Osteocyte (in vitro differentiated cells): ENCODE measurements around the gene KRT7. TPM values are rescaled to one million over a fixed set of nuclear protein-coding genes. Genes with fewer than 3 reads are reported as not detected.
A peak's percentile ranks its signal among the peaks of the same experiment; 100 is the strongest.

Source experiments
- DNase-seq: peaks from one replicate; pipeline ENCODE4 v3.0.0; 2021; ENCODE audit warnings: mixed read lengths; ENCODE audit not compliant: unreplicated experiment; ENCODE audit errors: extremely low spot score
- H3K27ac Mint-ChIP-seq: one replicate; pipeline ENCODE4 v1.8.0; 2021; ENCODE audit warnings: mild to moderate bottlenecking, mixed read lengths; ENCODE audit not compliant: unreplicated experiment
- H3K27me3 Mint-ChIP-seq: one replicate; pipeline ENCODE4 v1.8.0; 2021; ENCODE audit warnings: mixed read lengths; ENCODE audit not compliant: unreplicated experiment
- H3K36me3 Mint-ChIP-seq: one replicate; pipeline ENCODE4 v1.8.0; 2021; ENCODE audit warnings: mixed read lengths; ENCODE audit not compliant: unreplicated experiment
- H3K4me1 Mint-ChIP-seq: one replicate; pipeline ENCODE4 v1.8.0; 2021; ENCODE audit warnings: mixed read lengths; ENCODE audit not compliant: unreplicated experiment
- H3K4me3 Mint-ChIP-seq: one replicate; pipeline ENCODE4 v1.8.0; 2021; ENCODE audit warnings: mild to moderate bottlenecking, moderate library complexity, mixed read lengths; ENCODE audit not compliant: unreplicated experiment
- H3K9me3 Mint-ChIP-seq: one replicate; pipeline ENCODE4 v1.8.0; 2021; ENCODE audit warnings: mixed read lengths; ENCODE audit not compliant: unreplicated experiment
- total RNA-seq: library from RNA; stranded (reverse); gene quantifications from 2 replicates; pipeline ENCODE4 v1.2.1, GENCODE V29; 2021
- TF ChIP-seq, protein P1 (sequence below): fragments of 200-600 bp; sonication (generic); IDR thresholded peaks from 2 replicates; pipeline ENCODE4 v1.5.0; 2021; ENCODE audit warnings: antibody characterized with exemption, mild to moderate bottlenecking, moderate library complexity

The KRT7 gene
- total RNA-seq, 1 donor from 2014 or later, result 168 TPM

DNA sequence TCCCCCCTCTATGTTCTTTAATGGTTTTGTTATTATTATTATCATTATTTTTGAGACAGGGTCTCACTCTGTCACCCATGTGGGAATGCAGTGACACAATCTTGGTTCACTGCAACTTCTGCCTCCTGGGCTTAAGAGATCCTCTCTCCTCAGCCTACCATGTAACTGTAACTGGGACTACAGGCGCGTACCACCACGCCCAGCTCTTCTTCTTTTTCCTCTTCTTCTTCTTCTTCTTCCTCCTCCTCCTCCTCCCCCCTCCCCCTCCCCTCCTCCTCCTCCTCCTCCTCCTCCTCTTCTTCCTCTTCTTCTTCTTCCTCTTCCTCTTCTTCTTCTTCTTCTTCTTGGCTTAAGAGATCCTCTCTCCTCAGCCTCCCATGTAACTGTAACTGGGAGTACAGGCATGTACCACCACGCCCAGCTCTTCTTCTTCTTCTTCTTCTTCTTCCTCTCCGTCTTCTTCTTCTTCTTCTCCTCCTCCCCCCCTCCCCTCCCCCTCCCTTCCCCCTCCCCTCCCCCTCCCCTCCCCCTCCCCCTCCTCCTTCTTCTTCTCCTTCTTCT, 5.4 kb upstream of the KRT7 start:
- TF ChIP-seq, protein P1, sequence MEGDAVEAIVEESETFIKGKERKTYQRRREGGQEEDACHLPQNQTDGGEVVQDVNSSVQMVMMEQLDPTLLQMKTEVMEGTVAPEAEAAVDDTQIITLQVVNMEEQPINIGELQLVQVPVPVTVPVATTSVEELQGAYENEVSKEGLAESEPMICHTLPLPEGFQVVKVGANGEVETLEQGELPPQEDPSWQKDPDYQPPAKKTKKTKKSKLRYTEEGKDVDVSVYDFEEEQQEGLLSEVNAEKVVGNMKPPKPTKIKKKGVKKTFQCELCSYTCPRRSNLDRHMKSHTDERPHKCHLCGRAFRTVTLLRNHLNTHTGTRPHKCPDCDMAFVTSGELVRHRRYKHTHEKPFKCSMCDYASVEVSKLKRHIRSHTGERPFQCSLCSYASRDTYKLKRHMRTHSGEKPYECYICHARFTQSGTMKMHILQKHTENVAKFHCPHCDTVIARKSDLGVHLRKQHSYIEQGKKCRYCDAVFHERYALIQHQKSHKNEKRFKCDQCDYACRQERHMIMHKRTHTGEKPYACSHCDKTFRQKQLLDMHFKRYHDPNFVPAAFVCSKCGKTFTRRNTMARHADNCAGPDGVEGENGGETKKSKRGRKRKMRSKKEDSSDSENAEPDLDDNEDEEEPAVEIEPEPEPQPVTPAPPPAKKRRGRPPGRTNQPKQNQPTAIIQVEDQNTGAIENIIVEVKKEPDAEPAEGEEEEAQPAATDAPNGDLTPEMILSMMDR, result no peak
- H3K27me3 Mint-ChIP-seq, result no peaks in the 10 kb centered on the region
- H3K27ac Mint-ChIP-seq, result no peak overlapping the region
- peaks cover 25% of the 10 kb centered on the region for H3K9me3 Mint-ChIP-seq
- H3K4me1 Mint-ChIP-seq, result peaks cover 43% of the 10 kb centered on the region
- no peak for DNase-seq
- no peak overlapping the region for H3K4me3 Mint-ChIP-seq
- peaks cover 5% of the 10 kb centered on the region for H3K36me3 Mint-ChIP-seq

DNA sequence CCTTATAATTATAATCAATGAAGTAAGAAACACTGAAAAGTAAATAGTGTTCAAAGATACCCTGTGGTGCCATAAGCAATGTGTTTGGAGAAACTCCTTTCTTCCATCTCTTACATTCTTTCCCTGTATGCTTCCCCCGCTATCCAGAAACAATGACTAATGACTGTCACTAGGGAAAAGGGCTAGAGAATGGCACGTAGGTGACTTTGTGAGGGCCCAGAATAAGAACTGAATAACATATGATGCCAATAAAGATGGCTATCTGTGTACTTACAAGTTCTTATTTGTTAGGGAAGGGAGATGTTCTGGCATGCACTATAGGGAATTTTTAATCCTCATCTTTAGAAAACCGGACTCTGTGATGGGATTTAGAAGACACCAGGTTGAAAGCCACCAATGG, 4.7 kb upstream of the KRT7 start:
- Mint-ChIP-seq H3K27ac (no peak overlapping the region), H3K4me3 (no peak overlapping the region), H3K4me1 (peaks cover 45% of the 10 kb centered on the region), H3K9me3 (peaks cover 25% of the 10 kb centered on the region), H3K27me3 (no peaks in the 10 kb centered on the region), H3K36me3 (peaks cover 5% of the 10 kb centered on the region)
- DNase-seq, result no peak
- TF ChIP-seq, protein P1, result no peak

DNA sequence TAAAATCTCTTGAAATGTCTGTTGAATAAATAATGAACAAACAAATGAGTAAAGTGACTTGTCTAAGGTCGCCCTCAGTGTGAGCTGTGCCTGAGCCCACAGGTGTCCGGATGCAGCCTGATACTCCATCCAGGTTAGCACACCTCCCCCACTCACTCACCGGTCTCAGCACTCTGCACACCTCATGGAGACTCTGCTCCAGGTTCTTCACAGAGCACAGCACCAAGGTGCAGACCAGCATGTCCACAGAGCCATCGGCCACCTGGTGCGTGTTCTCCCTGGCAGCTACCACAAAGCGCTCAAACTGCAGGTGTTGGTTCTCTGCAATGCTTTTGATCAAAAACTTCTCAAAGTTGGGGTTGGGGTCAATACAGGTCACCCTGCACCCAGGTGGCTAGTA, 4.1 kb upstream of the KRT7 start:
- Mint-ChIP-seq H3K4me1 (peaks cover 49% of the 10 kb centered on the region), H3K9me3 (peaks cover 19% of the 10 kb centered on the region), H3K4me3 (no peak overlapping the region), H3K27ac (no peak overlapping the region), H3K36me3 (peaks cover 5% of the 10 kb centered on the region), H3K27me3 (no peaks in the 10 kb centered on the region)
- TF ChIP-seq, protein P1, result no peak
- DNase-seq, result no peak

DNA sequence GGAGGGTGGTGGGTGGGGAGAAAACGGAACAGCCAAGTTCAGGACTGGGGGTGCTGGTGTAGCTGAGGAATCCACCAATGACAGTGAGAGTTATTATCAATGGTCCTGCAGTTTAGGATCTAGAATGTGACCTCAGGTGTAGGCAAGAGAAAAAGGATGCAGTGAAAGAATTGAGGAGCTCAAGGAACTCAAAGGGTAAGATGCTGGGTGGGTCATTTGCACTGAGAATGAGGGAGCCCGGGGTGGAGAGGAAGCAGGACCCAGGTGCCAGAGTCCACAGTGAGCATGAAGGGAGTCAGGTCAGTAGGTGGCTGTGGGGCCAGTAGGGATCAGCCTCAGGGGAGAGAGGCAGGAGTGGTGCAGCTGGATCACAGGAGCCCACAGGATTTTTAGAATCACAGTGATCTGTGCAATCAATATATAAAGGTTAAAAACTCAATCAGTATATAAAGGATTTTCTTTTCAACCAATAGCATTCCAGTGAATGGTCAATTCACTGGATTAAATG, 3.2 kb upstream of the KRT7 start:
- Mint-ChIP-seq H3K36me3 (peaks cover under 1% of the 10 kb centered on the region), H3K4me1 (peaks cover 57% of the 10 kb centered on the region), H3K27ac (peak overlapping the region; percentile 42), H3K27me3 (no peaks in the 10 kb centered on the region), H3K4me3 (no peak overlapping the region), H3K9me3 (peaks cover 11% of the 10 kb centered on the region)
- TF ChIP-seq, protein P1, result no peak
- DNase-seq, result no peak

DNA sequence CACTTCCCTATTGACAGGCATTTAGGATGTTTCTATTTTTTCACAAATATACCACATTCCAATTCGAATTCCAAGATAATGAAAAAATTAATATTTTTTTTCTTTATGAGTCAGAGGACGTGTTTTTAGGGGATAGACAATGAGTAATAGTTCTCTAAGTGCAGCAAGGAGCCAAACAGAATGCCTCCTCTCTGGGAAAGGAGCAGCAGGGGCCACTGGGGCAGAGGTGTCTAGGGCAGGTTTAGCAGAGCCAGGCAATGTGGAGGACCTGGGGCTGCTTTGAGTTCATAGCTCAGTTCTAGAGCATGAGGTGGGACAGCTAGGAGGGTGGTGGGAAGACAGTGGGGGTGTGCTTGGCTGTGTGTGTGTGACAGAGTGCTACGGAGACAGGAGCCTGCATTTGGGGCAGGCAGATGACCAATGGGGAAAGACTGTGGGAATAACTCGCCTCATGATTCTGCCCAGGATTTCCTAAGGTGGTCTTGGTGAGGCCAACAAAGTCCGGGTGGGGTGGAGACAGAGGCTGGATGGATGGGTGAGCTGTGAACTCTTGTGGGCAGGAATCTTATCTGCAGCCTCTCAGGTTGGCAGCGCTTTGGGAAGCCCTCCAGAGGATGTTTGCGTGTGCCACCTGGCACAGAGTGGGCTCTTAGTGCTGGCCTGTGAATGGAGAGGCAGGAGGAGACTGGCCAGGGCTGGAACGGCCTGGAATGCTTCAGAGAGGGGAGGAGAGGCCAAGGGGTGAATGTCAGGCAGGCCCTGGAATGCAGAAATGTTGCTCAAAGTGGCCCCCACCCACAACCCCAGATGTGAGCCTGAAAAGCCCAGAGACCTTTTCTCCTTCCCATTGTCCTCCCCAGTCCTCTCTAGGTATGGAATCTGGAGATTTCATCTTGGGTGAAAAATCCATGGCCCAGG, 2.4 kb upstream of the KRT7 start:
- TF ChIP-seq, protein P1, result no peak
- Mint-ChIP-seq H3K27ac (peak overlapping the region; percentile 94), H3K4me3 (no peak overlapping the region), H3K9me3 (peaks cover 10% of the 10 kb centered on the region), H3K27me3 (no peaks in the 10 kb centered on the region), H3K36me3 (no peaks in the 10 kb centered on the region), H3K4me1 (peaks cover 65% of the 10 kb centered on the region)
- DNase-seq, result no peak
